Hypothalamus (tissue), 51 donors: Measurements from ENCODE around the gene XCL2.
"Not testable (repeated sequence)": the region's sequence is repeated elsewhere in the genome, so short reads cannot be mapped to it uniquely, and the experiment has no call there.

ENCODE experiments used
- DNase-seq, 51 donors: peaks; one replicate each; lab custom pipeline; 2025; lab: John Stamatoyannopoulos, UW

The XCL2 gene

DNA sequence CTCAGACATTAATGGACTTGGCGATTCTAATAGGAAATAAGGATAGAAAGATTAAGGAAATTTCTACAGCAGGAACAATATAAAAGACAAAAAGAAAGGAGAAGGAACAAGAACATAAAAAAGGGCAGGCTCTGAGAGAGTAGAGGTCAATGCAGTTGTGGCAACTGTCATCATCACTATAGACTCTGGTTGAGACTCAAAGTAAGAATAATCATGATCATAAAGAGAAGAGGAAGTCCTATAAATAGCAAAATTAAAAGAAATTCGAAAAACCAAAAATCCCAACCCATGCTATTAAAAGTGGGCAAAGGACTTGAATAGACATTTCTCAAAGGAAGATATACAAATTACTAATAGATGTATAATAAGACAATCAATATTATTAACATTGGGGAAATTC is 18.2 kb upstream of the XCL2 start:
- DNase-seq, result no peak

GRCh38 chr1:168560370-168560769 is 16.6 kb upstream of the XCL2 start:
- no peak for DNase-seq

GRCh38 chr1:168556647-168557046 is 12.8 kb upstream of the XCL2 start:
- DNase-seq, result no peak

- no peak for DNase-seq
These were observed 11.8 kb upstream of the XCL2 start for GRCh38 chr1:168555508-168556046.

- DNase-seq, result no peak
These were observed 11.0 kb upstream of the XCL2 start for GRCh38 chr1:168554603-168555483.

- DNase-seq, result no peak
These were observed 10.1 kb upstream of the XCL2 start for GRCh38 chr1:168553680-168554553.

GRCh38 chr1:168552961-168553360 is 9.2 kb upstream of the XCL2 start:
- no peak for DNase-seq

GRCh38 chr1:168551688-168552087 is 7.9 kb upstream of the XCL2 start:
- no peak for DNase-seq

DNA sequence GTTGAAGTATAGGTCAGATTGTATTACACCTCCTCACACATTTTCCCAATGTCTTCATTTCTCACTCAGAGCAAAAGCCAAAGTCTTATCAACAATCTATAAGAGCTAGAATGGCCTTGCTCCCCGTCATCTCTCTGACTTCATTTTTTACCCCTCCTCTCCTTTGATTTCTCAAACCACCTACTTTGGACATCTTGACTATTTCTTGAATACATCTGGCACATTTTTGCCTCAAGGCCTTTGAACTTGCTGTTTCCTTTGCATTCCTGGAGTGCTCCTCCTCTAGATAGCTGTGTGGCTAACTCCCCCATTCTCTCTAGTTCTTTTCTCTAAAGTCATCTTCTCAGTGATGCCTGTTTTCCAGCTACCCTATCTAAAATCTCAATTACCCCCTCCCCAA is 7.2 kb upstream of the XCL2 start:
- no peak for DNase-seq

GRCh38 chr1:168546553-168546895 is 2.7 kb upstream of the XCL2 start:
- DNase-seq, result not testable (repeated sequence)

- not testable (repeated sequence) for DNase-seq
These were observed 2.1 kb upstream of the XCL2 start for GRCh38 chr1:168545678-168546552.

DNA sequence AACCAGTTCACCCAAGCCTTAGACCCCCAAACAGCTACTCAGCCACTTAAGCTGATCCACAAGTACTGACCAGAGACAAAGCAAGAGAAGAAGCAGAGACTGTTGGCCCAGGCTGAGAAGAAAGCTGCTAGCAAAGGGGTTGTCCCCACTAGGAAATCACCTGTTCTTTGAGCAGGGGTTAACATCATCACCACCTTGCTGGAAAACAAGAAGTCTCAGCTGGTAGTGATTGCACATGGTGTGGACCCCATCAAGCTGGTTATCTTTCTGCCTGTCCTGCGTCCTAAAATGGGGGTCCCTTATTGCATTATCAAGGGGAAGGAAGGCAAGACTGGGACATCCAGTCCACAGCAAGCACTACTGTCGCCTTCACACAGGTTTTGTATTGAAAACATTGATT is 819 bp downstream of the XCL2 start:
- DNase-seq, result not testable (repeated sequence)

GRCh38 chr1:168540798-168541197 is 3.0 kb downstream of the XCL2 start:
- DNase-seq, result peak in 9 of 51 donors; percentile 1 to 28 (median 4)

DNA sequence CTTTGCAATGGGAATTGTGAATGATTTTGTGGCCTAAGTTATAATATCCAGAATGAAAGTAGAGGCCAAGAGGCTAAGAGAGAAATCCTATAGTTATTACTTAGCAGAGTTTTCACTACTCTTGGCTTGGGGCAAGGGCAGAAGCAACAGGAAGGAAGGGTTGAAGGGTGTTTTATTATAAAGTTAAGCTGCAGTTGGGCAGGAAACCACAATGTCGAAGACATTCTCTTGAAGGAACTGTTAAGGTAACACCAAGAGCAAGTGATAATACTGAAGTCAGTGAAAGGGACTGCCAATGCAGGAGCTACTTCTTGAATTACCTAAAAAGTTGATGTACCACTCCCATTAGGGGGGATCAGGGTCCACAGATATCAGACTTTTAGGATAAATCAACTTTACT is 8.3 kb downstream of the XCL2 start:
- DNase-seq, result no peak

GRCh38 chr1:168531615-168532345 is 12.0 kb downstream of the XCL2 start:
- no peak for DNase-seq

DNA sequence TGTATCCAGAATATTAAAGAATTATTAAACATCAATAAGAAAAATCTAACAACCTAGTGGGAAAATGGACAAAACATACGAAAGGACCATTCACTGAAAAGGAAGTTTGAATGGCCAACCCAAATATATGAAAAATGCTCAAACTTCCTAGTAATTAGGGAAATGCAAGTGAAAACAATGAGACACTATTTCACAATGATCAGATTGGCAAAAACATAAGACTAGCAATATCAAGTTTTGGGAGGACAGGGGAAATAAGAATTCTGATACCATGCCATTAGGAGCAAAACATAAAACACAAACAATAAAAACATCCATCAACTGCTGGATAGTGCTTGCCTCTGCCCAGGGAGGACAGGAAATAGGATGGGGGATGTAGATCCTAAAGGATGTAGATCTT is 14.3 kb downstream of the XCL2 start:
- DNase-seq, result no peak

GRCh38 chr1:168521401-168522000 is 22.3 kb downstream of the XCL2 start:
- DNase-seq, result no peak

DNA sequence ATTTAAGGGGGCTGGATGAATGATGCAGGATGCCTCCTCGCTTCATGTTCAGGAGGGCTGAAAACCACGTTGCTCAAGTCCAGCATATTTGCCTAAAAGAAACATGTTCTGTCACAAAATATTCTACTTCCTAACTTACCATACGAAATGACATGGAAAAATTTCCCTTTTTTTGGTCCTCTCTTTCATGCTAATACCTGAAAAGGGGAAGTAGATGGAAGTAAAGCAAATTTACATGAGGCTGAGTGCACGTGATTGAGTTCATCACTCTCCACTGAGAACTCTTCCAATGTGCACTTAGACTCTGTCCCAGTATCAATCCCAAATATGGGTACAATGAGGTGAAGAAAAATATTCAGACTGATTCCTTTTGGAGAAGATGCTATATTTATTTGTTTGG is 23.0 kb downstream of the XCL2 start:
- DNase-seq, result no peak

- no peak for DNase-seq
These were observed 23.6 kb downstream of the XCL2 start for GRCh38 chr1:168520052-168520751.
